NCI-H82 (cell line): ENCODE results near the gene KRT28.
A peak's percentile ranks its signal among the peaks of the same experiment; 100 is the strongest.
"Not testable (repeated sequence)": the region's sequence is repeated elsewhere in the genome, so short reads cannot be mapped to it uniquely, and the experiment has no call there.

ENCODE experiments used
- DNase-seq: peaks from one replicate; lab custom pipeline; 2025; lab: John Stamatoyannopoulos, UW

The KRT28 gene

GRCh38 chr17:40818733-40819527 lies 19.2 kb upstream of the KRT28 start:
- peak; percentile 78 for DNase-seq

- DNase-seq: no peak
Observed at GRCh38 chr17:40818343-40818732, 18.6 kb upstream of the KRT28 start.

- no peak for DNase-seq
Observed at GRCh38 chr17:40817103-40817682, 17.4 kb upstream of the KRT28 start.

GRCh38 chr17:40816569-40816968 lies 16.8 kb upstream of the KRT28 start:
- DNase-seq: no peak

- DNase-seq: no peak
Observed at GRCh38 chr17:40815381-40815780, 15.6 kb upstream of the KRT28 start.

- DNase-seq: not testable (repeated sequence)
Observed at GRCh38 chr17:40814657-40815056, 14.9 kb upstream of the KRT28 start.

- DNase-seq: no peak
Observed at GRCh38 chr17:40813804-40814203, 14.0 kb upstream of the KRT28 start.

- DNase-seq: no peak
Observed at GRCh38 chr17:40812639-40813038, 12.9 kb upstream of the KRT28 start.

GRCh38 chr17:40810494-40810893 lies 10.7 kb upstream of the KRT28 start:
- DNase-seq: no peak

- DNase-seq: no peak
Observed at GRCh38 chr17:40809721-40810421, 10.1 kb upstream of the KRT28 start.

GRCh38 chr17:40806131-40806530 lies 6.4 kb upstream of the KRT28 start:
- DNase-seq: no peak

GRCh38 chr17:40803617-40804082 lies 3.9 kb upstream of the KRT28 start:
- peak; percentile 89 for DNase-seq

GRCh38 chr17:40801157-40801556 lies 1.4 kb upstream of the KRT28 start:
- DNase-seq: no peak

GRCh38 chr17:40800381-40800780 lies 622 bp upstream of the KRT28 start:
- no peak for DNase-seq

GRCh38 chr17:40796846-40797245 lies 2.9 kb downstream of the KRT28 start:
- DNase-seq: no peak

- no peak for DNase-seq
Observed at GRCh38 chr17:40795019-40795667, 4.6 kb downstream of the KRT28 start.

- DNase-seq: no peak
Observed at GRCh38 chr17:40794466-40794865, 5.3 kb downstream of the KRT28 start.

GRCh38 chr17:40793832-40794231 lies 5.9 kb downstream of the KRT28 start:
- DNase-seq: no peak

GRCh38 chr17:40791787-40792436 lies 7.8 kb downstream of the KRT28 start:
- DNase-seq: peak; percentile 30

GRCh38 chr17:40791111-40791510 lies 8.6 kb downstream of the KRT28 start:
- DNase-seq: no peak

- DNase-seq: no peak
Observed at GRCh38 chr17:40782450-40782849, 17.3 kb downstream of the KRT28 start, which contains the start of gene KRT27. Gene KRT27 (minus strand): TSS chr17:40782550. CDS start chr17:40782493, 57 bp downstream.
